HG02759 (cell line): Measurements from ENCODE around the gene ANKRD13C.

ENCODE experiments used
- ATAC-seq: cut with Tn5 transposase; IDR thresholded peaks from one replicate; pipeline ENCODE4 v1.9.1; 2021; ENCODE audit warnings: mild to moderate bottlenecking, moderate library complexity; ENCODE audit not compliant: unreplicated experiment

The ANKRD13C gene

GRCh38 chr1:70314706-70315304 is 39.7 kb downstream of the ANKRD13C start:
- no peak for ATAC-seq

- no peak for ATAC-seq
Measured at GRCh38 chr1:70311369-70311768, 43.2 kb downstream of the ANKRD13C start.

- no peak for ATAC-seq
Measured at GRCh38 chr1:70299472-70299871, 55.0 kb downstream of the ANKRD13C start.

GRCh38 chr1:70295749-70296148 is 58.8 kb downstream of the ANKRD13C start:
- ATAC-seq, result no peak

GRCh38 chr1:70293186-70293843 is 61.2 kb downstream of the ANKRD13C start:
- ATAC-seq, result no peak

GRCh38 chr1:70290218-70290617 is 64.3 kb downstream of the ANKRD13C start:
- no peak for ATAC-seq

GRCh38 chr1:70288166-70288565 is 66.4 kb downstream of the ANKRD13C start:
- ATAC-seq, result no peak

DNA sequence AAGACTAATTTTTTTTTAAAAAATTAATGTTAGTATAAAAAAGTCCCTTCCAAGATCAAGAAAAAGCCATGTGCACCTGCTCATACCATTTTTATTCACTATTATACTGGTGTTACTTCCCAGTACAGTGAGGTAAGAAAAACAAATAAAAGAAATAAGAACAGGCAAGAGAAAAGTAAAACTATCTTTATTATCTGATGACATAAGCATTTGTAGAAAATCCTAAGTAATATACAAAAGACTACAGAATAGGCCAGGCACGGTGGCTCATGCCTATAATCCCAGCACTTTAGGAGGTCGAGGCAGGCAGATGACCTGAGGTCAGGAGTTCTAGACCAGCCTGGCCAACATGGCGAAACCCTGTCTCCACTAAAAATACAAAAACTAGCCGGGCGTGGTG is 68.1 kb downstream of the ANKRD13C start:
- ATAC-seq, result no peak

GRCh38 chr1:70284366-70284765 is 70.2 kb downstream of the ANKRD13C start:
- ATAC-seq, result no peak

DNA sequence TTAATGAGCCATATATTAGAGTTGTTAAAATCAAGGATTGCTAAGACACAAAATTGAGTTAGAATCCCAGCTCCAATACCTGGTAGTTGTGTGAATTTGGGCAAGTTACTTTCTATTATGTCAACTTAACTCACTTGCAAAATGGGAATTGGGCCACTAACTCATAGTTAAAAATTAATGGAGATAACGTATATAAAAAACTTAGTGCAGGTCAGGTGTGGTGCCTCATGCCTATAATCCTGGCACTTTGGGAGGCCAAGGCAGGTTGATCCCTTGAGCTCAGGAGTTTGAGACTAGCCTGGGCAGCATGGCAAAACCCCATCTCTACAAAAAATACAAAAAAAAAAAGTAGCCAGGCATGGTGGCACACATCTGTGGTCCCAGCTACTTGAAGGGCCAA is 75.8 kb downstream of the ANKRD13C start:
- no peak for ATAC-seq

GRCh38 chr1:70277875-70278274 is 76.6 kb downstream of the ANKRD13C start:
- no peak for ATAC-seq

DNA sequence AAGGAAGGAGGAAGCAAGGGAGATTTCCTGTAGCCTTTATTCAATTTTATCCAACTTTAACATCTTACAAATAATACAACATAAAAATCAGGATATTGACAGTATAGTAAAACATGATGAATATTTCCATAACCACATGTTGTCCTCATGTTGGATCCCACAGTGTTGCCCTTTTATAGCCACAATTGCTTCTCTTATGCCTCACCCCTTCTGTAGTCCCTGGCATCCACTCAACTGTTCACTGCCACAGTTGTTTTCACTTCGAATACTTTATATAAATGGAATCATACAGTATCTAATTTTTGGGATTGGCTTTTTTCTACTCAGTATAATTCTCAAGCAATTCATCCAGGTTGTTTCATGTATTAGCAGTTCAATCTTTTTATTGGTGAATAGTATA is 88.6 kb downstream of the ANKRD13C start:
- no peak for ATAC-seq

DNA sequence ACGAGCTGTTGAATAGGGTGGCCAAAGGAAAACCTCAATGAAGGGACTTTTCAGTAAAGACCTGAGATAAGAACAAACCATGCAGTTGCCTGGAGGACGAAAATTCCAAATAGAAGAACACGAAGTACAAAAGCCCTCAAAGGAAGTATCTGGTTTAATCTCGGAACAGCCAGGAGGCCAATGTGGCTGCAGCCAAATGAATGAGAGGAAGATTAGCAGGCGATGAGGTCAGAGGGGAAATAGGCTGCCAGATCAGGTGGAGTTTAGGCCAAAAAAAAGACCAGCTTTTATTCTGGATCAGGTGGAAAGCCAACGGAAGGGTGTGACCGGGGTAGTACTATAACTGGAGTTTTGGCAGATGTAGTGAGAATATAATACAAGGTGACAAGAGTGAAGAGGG is 89.7 kb downstream of the ANKRD13C start:
- no peak for ATAC-seq

DNA sequence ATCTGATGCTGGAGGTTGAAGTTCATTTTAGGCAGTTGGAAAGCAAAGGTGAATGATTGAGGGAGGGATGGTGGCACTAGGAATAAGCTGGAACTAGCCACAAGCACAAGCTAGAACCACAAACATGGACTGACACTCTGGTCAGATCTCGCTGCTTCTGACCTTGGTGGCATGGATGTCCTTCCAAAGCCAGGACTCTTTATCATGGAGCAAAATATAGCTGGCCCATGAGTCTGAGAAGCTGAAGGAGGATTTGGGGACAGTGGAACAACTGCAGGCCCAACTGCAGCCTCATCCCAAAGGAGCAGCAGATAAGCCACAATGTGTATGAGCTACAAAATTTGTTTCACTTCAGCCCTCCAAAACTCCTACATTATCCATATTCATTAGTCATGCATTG is 97.9 kb downstream of the ANKRD13C start:
- ATAC-seq, result no peak

GRCh38 chr1:70248729-70249128 is 105.8 kb downstream of the ANKRD13C start:
- ATAC-seq, result no peak

- ATAC-seq, result no peak
Measured at GRCh38 chr1:70247768-70248167, 106.8 kb downstream of the ANKRD13C start.

DNA sequence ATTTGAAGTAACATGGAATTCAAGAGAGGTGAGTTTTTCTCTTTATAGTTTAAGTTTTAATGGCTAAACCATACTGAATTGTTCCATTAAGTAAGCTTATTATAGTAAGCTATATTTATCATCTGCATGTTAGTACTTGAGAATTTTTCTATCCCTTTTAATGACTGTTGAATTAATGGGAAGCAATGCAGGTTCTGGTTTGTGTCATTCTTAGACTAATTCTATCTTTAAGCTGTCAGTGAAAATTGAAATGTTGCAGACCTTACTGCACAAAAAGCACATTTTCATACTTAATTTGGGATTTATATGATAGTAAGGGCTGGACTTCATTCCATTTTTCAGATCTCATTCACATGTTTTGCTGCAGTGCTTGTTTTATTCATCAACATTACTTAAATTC is 107.4 kb downstream of the ANKRD13C start:
- no peak for ATAC-seq

- ATAC-seq, result no peak
Measured at GRCh38 chr1:70239940-70240339, 114.6 kb downstream of the ANKRD13C start.

DNA sequence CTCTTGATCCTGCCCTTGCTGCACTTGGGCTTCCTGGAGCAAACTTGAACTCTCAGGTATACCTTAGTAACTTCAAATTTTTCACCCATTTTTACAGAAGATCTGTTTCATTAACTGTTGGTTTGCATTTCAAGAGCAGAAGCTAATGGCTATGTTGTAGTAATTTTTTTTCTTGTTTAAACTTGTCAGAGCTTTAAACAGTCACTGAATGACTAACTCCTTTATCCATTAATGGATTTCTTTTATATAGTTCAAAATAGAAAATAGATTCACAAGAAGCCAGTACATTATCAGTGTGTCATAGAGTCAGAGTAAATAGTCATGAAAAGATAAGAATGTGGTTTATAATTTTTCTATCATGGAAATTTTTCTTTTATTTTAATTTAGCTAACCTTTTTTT is 119.8 kb downstream of the ANKRD13C start:
- ATAC-seq, result no peak

- no peak for ATAC-seq
Measured at GRCh38 chr1:70231475-70231874, 123.0 kb downstream of the ANKRD13C start.

- no peak for ATAC-seq
Measured at GRCh38 chr1:70228670-70229069, 125.9 kb downstream of the ANKRD13C start.

- no peak for ATAC-seq
Measured at GRCh38 chr1:70227439-70227838, 127.1 kb downstream of the ANKRD13C start.

GRCh38 chr1:70224954-70225353 is 129.6 kb downstream of the ANKRD13C start:
- no peak for ATAC-seq
